Body of pancreas (tissue), 4 donors: ENCODE results near the gene NRCAM. TPM values are rescaled to one million over a fixed set of nuclear protein-coding genes. Genes with fewer than 3 reads are reported as not detected.
A peak's percentile ranks its signal among the peaks of the same experiment; 100 is the strongest.

Experiments
- ATAC-seq: fragments of 150-250 bp; one replicate; pipeline ENCODE4 v1.9.1; 2016
- DNase-seq, 4 donors: peaks; one replicate each; pipeline ENCODE4 v3.0.0-alpha.2; 2019
- H3K27ac ChIP-seq, 4 donors: fragments of 200-600 bp; sonication (generic); 1 replicate in 3 of 4; 2 replicates in 1 of 4; pipeline versions ENCODE4 v1.5.1 to v1.6.1; 2016 to 2019; ENCODE audit warnings: mild to moderate bottlenecking in 1 of 4, mixed read lengths in 1 of 4, moderate library complexity in 1 of 4
- H3K27me3 ChIP-seq, 2 donors: fragments of 200-600 bp; sonication (generic); one replicate each; pipeline ENCODE4 v1.6.0; 2016; ENCODE audit warnings: mild to moderate bottlenecking in 1 of 2
- H3K36me3 ChIP-seq, 2 donors: fragments of 200-600 bp; sonication (generic); replicated peaks in 1 of 2; 2 replicates each; pipeline ENCODE4 v1.5.1; 2016; ENCODE audit warnings: low read depth in 2 of 2; ENCODE audit not compliant: insufficient read depth in 1 of 2
- H3K4me1 ChIP-seq: fragments of 200-600 bp; sonication (generic); one replicate; pipeline ENCODE4 v1.6.0; 2016
- H3K4me3 ChIP-seq, 2 donors: fragments of 200-600 bp; sonication (generic); 1 replicate in 1 of 2; 2 replicates in 1 of 2; pipeline ENCODE4 v1.5.1; 2016 to 2019
- H3K9me3 ChIP-seq, 3 donors: fragments of 200-600 bp; sonication (generic); 1 replicate in 2 of 3; 2 replicates in 1 of 3; pipeline ENCODE4 v1.5.1; 2016
- CTCF ChIP-seq, 7 experiments: fragments of 450-650 bp in 4 of 7; fragments of 200-600 bp in 3 of 7; sonication (generic) in 3 of 7; IDR thresholded peaks; one replicate each; pipeline ENCODE4 v1.5.1; 2016 to 2019; ENCODE audit warnings: antibody characterized with exemption in 7 of 7
- POLR2A ChIP-seq, 3 donors: fragments of 450-650 bp; IDR thresholded peaks; one replicate each; pipeline ENCODE4 v1.6.1; 2016; ENCODE audit warnings: antibody characterized with exemption in 3 of 3, mild to moderate bottlenecking in 2 of 3
- WGBS, 2 donors: methylation state at CpG; one replicate each; pipeline ENCODE4 v1.1.5; 2017; 5-methylcytosine and 5-hydroxymethylcytosine counted together
- intact Hi-C: fragments of 100-400 bp; cut with DNase I; formaldehyde crosslinking; loops from one replicate; pipeline ENCODE4 v1.15.1; 2023
- total RNA-seq, 2 donors: library from RNA; depleted of rRNA; stranded (reverse); fragments of >200 nt; gene quantifications; one replicate each; pipeline ENCODE4 v1.1.0, GENCODE V29; 2016

Gene NRCAM
- total RNA-seq, 2 donors from 2014 or later: 39.4 to 49.8 TPM

DNA sequence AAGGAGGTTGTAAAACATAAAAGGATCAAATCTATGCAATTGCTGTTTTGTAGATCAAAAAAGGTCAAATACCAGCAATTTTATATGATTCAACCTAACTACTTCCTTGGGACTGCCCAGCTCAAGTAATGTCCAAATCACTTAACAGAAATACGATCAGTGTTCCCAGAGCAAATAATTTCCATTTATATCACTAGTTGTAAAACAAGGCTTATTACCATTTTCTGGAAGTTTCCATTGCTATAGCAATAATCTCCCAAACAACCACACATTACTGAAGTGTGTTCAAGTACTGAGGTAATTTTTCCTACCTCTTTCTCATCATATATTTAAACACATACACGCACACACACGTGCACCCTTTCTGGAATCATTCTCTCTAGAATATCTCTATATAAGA lies 123.3 kb downstream of the NRCAM start:
- H3K36me3 ChIP-seq: no peaks in the 10 kb centered on the region
- no peaks in the 10 kb centered on the region for H3K9me3 ChIP-seq
- H3K4me1 ChIP-seq: peaks cover 50% of the 10 kb centered on the region
- DNase-seq (no peak), ATAC-seq (peak; percentile 38)
- intact Hi-C loops: no loop called here
- TF ChIP-seq CTCF (IDR thresholded peaks at IDR 0.05): no peak
- TF ChIP-seq POLR2A (IDR thresholded peaks at IDR 0.05): no peak
- WGBS, 2 donors: 57 to 74% methylated on average over 3 of the region's 3 CpGs
- no peak overlapping the region for H3K4me3 ChIP-seq
- H3K27me3 ChIP-seq: no peaks in the 10 kb centered on the region
- no peak overlapping the region for H3K27ac ChIP-seq

DNA sequence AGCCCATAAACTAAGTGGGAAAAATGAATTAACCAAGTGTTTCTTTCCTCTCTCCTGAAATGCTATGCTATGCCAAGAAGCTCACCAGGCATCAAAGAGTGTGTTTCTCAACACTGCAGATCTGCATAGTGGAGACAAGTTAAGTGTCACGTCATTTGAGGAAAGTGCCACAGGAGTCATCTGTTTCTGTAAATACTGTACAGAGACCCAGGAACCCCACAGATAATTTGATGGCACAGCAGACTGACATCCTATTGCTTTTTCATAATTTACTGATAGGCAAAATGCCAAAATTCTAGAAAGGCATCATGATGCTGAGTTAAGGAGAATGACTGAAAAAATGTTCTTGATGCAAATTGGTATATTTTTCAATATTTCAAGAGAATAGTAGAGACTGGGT lies 124.3 kb downstream of the NRCAM start:
- TF ChIP-seq CTCF (IDR thresholded peaks at IDR 0.05): no peak
- no peaks in the 10 kb centered on the region for H3K9me3 ChIP-seq
- 69 to 77% methylated on average over 1 of the region's 1 CpG for WGBS, 2 donors
- no peak overlapping the region for H3K27ac ChIP-seq
- H3K36me3 ChIP-seq: no peaks in the 10 kb centered on the region
- peaks cover 50% of the 10 kb centered on the region for H3K4me1 ChIP-seq
- no peaks in the 10 kb centered on the region for H3K27me3 ChIP-seq
- intact Hi-C loops: no loop called here
- ATAC-seq (no peak), DNase-seq (no peak)
- H3K4me3 ChIP-seq: no peak overlapping the region

DNA sequence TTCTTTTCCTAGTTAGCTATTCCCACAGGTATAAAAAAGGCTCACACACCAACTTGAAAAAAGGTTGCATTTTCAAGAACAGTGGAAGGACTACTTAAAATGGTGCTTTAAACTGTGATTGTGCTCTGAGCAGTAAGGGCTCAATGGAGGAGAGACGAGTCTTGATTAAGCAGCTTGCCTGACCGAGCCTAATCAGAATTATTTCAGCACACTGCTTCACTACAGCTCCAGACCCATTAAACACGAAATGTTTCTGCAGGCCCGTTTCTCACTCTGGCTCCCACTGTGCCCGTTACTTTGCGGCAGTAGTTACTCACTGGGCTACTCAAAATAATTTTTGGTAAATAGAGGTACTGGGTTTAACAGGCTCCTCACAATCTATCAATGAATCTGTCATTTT lies 126.0 kb downstream of the NRCAM start:
- Histone ChIP-seq H3K27me3 (no peaks in the 10 kb centered on the region), H3K27ac (no peak overlapping the region), H3K36me3 (no peaks in the 10 kb centered on the region), H3K4me3 (no peak overlapping the region), H3K9me3 (no peaks in the 10 kb centered on the region), H3K4me1 (peaks cover 51% of the 10 kb centered on the region)
- intact Hi-C loops: no loop called here
- ATAC-seq (no peak), DNase-seq (no peak)
- TF ChIP-seq POLR2A (IDR thresholded peaks at IDR 0.05): no peak
- TF ChIP-seq CTCF (IDR thresholded peaks at IDR 0.05): no peak
- WGBS, 2 donors: 95% methylated on average over 6 of the region's 6 CpGs

- 57 to 72% methylated on average over 2 of the region's 2 CpGs for WGBS, 2 donors
- Histone ChIP-seq H3K27me3 (no peaks in the 10 kb centered on the region), H3K4me1 (peaks cover 44% of the 10 kb centered on the region), H3K4me3 (no peak overlapping the region), H3K9me3 (no peaks in the 10 kb centered on the region), H3K36me3 (no peaks in the 10 kb centered on the region), H3K27ac (no peak overlapping the region)
- DNase-seq (no peak), ATAC-seq (no peak)
- TF ChIP-seq POLR2A (IDR thresholded peaks at IDR 0.05) (no peak), CTCF (IDR thresholded peaks at IDR 0.05) (no peak)
- intact Hi-C loops: no loop called here
Measured at GRCh38 chr7:108329514-108329913, 126.7 kb downstream of the NRCAM start.

- Histone ChIP-seq H3K9me3 (no peaks in the 10 kb centered on the region), H3K27ac (peak overlapping the region in 3 of 4 donors; percentile 8 to 37 (median 27)), H3K4me1 (peaks cover 46% of the 10 kb centered on the region), H3K4me3 (no peak overlapping the region), H3K36me3 (no peaks in the 10 kb centered on the region), H3K27me3 (no peaks in the 10 kb centered on the region)
- peak in 1 of 4 donors; percentile 27 for DNase-seq
- no peak for ATAC-seq
- 16% methylated on average over 2 of the region's 2 CpGs for WGBS, 2 donors
- intact Hi-C loops: no loop called here
- TF ChIP-seq POLR2A (IDR thresholded peaks at IDR 0.05) (no peak), CTCF (IDR thresholded peaks at IDR 0.05) (no peak)
Measured at GRCh38 chr7:108328174-108328651, 128.0 kb downstream of the NRCAM start.
